GM21526 (cell line): ENCODE data around the gene TTC17.
"Not testable (repeated sequence)": the region's sequence is repeated elsewhere in the genome, so short reads cannot be mapped to it uniquely, and the experiment has no call there.

Experiments used
- ATAC-seq: cut with Tn5 transposase; IDR thresholded peaks from one replicate; pipeline ENCODE4 v1.9.1; 2021; ENCODE audit warnings: moderate library complexity; ENCODE audit not compliant: unreplicated experiment, low FRiP score

The TTC17 gene

GRCh38 chr11:43378897-43379296 lies 20.2 kb downstream of the TTC17 start:
- no peak for ATAC-seq

DNA sequence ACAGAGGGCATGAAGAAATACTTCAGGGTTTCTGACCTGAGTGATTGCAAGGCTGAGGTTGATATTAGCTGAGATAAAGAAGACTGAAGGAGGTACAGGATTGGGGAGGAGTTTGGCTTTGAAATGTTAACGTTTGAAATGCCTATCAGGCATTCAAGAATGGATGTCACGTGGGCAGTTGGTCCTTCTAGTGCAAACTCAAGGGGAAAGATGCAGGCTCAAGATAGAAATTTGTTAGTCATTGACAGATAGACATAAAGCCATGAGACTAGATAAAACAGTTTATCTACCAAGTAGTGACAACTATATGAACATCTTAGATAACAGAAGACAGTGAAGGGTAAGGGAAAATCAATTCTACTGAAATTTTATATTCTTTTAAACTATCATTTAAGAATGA lies 23.1 kb downstream of the TTC17 start:
- no peak for ATAC-seq

DNA sequence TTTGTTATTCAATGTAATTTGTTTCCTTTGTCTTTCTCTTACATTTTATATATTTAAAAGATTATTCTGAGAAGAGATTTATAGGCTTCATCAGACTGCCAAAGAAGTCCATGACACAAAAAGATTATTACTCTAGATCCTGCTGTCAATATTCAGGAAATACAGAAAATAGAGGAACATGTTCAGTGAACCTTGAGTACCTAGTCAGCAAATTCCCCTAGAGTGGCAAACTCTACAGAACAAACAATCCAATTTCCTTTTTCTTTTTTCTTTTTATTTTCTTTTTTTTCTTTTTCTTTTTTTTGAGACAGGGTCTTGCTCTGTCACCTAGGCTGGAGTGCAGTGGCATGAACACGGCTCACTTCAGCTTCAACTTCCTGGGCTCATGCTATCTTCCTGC lies 23.9 kb downstream of the TTC17 start:
- no peak for ATAC-seq

DNA sequence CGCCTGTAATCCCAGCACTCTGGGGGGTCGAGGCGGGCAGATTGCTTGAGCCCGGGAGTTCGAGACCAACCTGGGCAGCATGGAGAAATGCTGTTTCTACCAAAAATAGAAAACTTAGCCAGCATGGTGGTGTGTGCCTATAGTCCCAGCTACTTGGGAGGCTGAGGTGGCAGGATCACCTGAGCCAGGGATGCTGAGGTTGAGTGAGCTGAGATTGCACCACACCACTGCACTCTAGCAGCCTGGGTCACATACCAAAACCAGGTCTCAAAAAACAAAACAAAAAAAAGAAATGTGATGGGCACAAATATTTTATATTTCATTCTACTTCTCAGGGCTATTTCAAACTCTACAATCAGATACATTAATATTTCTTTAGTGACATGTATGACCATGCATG lies 25.7 kb downstream of the TTC17 start:
- no peak for ATAC-seq

GRCh38 chr11:43392713-43393112 lies 34.0 kb downstream of the TTC17 start:
- no peak for ATAC-seq

DNA sequence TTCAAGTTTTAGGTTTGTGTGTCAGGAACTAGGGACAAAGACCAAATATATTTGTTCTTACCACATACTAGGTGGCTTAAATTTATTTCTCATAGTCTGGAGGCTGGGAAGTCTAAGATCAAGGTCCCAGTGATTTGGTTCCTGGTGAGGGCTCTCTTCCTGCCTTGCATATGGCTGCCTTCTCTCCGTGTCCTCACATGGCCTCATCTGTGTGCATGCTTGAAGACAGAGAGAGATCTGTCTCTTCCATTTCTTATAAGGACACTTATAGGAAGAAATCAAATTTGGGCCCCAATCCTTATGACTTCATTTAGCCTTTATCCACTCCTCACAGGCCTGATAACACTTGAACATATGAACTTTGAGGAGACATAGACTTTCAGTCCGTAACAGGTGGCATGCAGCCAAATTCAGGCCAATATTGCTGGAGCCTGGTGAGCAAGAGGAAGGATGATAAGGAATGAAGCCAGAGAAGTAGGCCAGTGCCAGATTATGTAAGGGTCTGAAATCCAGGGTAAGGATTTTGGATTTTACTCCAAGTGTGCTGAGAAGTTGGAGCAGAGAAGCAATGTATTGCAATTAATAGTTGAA lies 35.1 kb downstream of the TTC17 start:
- no peak for ATAC-seq

GRCh38 chr11:43396617-43397016 lies 37.9 kb downstream of the TTC17 start:
- no peak for ATAC-seq

DNA sequence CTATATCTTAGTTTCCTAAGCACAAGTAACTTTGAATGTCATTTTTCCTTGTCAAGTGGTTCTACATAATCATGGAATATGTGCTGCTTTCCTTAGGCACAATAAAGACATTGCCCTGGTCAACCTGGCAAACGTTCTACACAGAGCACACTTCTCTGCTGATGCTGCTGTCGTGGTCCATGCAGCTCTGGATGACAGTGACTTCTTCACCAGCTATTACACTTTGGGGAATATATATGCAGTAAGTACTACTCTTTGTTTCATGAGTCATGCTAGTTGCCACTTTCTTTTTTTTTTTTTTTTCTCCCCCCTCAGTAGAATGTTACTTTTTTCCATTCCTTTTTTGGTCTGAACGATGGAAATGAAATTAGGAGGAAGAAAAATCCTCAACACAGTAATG lies 38.5 kb downstream of the TTC17 start:
- ATAC-seq = no peak

- no peak for ATAC-seq
These were observed 41.4 kb downstream of the TTC17 start for GRCh38 chr11:43399983-43400630.

DNA sequence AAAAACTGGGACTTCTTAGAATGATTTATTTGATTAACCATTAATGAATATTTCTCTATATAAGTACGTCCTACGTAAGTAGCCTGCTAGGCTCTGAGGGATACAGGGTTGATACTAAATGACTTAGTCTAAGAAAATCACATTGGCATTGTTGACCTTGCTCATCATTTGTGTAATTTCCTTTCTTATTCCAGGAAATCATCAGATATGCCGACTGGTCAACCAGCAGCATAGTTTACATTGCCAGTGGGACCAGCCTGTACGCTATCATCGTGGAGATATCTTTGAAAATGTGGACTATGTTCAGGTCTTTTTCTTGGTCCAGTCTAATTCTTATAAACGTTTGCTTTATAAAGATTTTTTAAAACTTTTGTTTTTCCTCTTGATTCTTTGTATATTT lies 42.5 kb downstream of the TTC17 start:
- ATAC-seq = no peak

- ATAC-seq = not testable (repeated sequence)
These were observed 43.1 kb downstream of the TTC17 start for GRCh38 chr11:43401811-43402210.

GRCh38 chr11:43403357-43404231 lies 44.9 kb downstream of the TTC17 start:
- ATAC-seq = no peak

DNA sequence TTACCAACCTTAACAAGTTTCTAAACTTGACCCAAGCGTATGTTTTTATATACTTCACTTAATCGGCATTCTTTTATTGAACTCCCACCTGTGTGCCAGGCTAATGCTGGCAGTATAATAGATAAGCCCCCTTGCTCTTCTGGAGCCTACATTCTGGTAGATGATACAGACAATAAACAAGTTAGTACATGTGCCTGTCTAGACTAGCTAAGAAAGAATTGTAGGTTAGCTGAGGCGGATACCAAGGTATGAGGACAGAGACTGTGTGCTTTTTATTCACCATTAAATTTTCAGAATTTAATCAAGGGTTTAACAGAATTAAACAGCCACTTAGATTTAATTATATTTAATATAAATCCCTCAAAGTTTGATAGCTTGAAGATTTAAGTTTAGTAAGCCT lies 45.7 kb downstream of the TTC17 start:
- no peak for ATAC-seq

- no peak for ATAC-seq
These were observed 46.2 kb downstream of the TTC17 start for GRCh38 chr11:43404836-43405479.

DNA sequence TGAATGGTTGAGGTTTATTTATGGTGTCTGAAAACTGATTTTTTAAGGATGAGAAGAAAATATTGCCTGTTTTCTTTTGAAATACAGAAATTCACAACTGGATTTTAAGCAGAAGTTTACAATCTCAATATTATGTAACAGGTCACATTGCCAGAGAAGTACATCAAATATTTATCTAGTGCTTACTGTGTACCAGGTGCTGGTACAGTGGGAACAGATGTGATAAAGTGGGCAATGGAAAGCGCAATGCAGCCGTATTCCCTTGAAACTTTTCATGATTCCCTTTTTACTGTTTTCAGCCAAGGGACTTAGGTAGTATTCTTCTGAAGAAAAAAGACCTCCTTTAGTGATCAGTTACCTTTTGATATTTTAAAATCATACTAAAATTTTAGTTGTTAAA lies 49.6 kb downstream of the TTC17 start:
- no peak for ATAC-seq

- no peak for ATAC-seq
These were observed 51.7 kb downstream of the TTC17 start for GRCh38 chr11:43410394-43410793.

- ATAC-seq = no peak
These were observed 59.5 kb downstream of the TTC17 start for GRCh38 chr11:43418197-43418596.

DNA sequence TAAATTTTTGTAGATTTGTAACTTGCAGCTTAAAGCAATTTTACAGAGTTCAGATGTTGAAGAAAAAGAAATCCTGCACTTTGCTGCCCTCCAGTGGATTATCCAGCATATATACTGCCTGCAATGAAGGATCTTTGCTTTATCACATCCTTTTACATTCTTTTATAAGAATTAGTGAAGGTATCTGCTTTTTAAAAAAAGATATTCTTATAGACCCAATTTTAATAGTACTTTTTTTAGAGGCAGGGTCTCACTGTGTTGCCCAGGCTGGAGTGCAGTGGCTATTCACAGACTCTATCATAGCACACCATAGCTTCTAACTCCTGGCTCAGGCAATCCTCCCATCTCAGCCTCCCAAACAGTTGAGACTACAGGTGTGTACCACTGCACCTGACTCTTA lies 60.7 kb downstream of the TTC17 start:
- ATAC-seq = no peak

DNA sequence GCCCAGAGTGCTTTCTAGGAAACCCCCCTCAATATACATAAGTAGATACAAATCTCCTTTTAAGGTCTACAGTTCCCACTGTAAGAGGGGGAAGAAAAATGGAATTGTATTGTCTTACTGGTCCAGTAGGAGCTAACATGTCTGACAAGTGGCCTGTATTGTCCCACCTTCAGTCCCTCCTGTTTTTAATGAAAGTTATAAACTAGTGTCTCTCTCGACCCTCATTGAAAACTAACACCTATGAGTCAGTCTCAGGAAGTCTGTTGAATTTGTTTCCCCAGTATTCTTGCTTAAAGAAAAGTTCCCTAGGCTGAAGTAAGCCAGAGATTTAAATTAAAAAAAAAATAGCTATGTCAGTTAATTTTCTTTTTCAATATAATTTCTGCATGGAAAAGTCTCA lies 69.3 kb downstream of the TTC17 start:
- no peak for ATAC-seq

DNA sequence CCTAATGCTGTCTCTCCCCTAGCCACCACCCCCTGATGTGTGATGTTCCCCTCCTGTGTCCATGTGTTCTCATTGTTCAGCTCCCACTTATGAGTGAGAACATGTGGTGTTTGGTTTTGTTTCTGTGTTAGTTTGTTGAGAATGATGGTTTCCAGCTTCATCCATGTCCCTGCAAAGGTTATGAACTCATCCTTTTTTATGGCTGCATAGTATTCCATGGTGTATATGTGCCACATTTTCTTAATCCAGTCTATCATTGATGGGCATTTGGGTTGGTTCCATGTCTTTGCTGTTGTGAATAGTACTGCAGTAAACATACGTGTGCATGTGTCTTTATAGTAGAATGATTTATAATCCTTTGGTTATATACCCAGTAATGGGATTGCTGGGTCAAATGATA lies 72.2 kb downstream of the TTC17 start:
- ATAC-seq = not testable (repeated sequence)

DNA sequence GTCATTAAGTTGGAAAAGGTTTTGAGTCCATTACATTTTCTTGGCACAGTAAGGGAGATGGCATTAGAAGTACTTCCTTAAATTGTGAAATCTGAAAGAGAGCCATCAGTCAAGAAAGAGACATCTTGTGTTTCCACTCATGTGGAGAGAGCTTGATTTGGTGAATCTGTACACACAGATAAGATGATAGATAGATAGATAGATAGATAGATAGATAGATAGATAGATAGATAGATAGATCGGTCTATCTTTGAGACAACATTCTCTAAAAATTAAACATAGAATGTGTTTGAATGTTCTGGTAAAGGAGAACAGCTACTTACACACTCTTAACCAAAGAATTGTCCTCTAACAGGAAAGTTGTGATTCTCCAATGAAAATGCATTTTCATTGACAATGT lies 76.2 kb downstream of the TTC17 start:
- ATAC-seq = no peak
